Activated gamma-delta T cell (primary cell): Measurements from ENCODE around the gene BUB3.

Experiments
- DNase-seq: peaks from one replicate; lab custom pipeline; 2025; lab: John Stamatoyannopoulos, UW
- total RNA-seq, 2 donors: gene quantifications; one replicate each; lab custom pipeline; 2026; lab: John Stamatoyannopoulos, UW

BUB3 gene
- 193 to 197 reads per million in 2 donors for total RNA-seq

DNA sequence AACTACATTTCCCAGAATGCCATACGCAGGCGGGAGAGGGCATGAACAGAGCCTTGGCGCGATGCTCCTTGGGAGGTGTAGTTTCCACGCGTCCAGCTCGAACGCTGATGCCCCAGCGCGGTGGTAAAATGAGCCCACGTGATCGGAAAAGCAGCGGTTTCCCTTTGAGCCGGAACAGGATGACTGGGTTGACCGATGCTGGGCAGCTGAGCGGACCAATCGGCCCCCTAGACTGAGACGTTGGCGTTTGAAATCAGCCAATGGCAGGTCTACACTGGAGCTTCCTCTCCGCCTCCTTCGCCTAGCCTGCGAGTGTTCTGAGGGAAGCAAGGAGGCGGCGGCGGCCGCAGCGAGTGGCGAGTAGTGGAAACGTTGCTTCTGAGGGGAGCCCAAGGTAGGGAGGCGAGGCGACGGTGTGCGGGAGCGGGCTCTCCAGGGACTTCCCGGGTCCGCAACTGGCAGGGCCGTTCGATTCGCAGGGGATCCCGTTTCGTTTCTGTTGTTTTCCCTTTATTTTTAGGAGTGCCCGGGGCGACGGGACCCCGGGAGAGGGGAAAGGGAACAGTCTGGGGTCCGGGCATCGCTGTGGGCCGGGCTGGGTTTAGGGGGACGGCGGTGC is at the start of gene BUB3:
Gene BUB3, plus strand, starts transcription at position 311 of the 619 bp plus-strand sequence. CDS start 516 bp downstream, outside the sequence.
- peak; percentile 66 for DNase-seq

DNA sequence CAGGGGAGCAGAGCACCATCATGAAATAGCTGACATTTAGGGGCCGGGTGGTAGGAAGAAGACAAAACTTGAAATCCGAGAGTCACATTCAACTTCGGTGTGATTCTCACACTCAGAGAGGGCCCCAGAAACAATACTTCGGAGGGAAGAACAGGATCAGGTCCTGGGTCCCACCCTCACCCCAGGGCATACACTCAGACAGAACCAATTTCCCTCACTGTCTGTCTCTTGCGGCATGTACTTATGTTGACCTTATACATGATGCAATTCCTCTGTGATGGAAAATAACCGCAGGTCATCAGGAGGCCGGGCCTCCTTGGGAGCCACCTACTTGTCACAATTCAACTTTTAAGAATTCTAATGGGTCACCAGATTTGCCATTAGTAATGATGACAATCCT is 44.7 kb upstream of the BUB3 start:
- DNase-seq = no peak

DNA sequence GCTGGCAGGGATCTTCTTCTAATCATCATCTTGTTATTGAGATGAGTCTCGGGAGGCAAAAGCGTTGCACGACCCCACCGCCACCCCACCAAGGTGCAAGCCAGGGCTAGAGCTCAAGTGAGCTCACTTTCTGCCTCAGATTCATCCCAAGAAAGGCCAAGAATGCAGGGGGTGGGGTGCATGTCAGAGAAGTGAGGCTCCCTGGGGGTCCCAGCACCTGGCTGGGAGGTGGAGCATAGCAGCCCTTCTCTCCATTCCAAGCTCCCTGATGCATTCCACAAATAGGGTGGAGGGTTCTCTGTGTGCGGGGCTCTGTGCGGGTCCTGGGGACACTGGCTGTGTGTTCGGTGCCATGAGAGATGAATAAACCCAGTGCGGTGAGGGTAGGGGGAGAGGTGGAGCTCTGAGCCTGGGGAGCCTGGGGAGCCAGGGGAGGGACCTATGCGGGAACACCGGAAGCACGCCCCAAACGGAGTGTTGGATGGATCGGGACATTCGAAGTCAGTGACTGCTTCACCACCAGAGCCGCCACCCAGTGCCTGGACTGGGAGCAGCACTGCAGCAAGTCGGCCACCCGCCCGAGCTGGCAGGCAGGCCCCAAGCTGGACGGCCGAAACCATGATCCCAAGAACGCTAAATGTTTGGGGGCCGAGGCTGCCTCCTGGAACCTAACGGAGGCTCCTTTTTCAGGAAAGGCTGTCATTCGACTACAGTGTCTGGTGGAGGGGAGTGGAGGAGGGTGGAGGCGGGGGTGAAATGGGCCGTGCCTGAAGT is 36.4 kb upstream of the BUB3 start:
- DNase-seq = no peak

DNA sequence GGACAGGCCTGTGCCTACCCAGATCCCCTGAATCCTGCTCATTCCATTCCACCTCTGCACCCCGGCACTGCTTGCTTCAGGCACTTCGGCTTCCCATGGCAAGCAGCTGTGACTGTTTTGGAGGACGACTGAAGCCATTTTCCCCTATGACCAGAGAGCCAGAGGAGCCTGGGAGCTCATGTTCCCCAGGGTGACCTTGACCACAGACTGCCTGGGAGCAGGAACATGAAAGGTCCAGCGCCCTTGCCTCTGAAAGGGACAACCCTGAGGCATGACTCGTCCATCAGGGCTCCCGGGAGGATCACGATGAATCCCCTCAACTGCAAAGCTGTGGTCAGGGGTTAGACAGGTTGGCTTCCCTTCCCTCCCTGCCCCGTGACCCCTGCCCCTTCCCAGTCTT is 35.1 kb upstream of the BUB3 start:
- no peak for DNase-seq

- DNase-seq = no peak
Measured at GRCh38 chr10:123126246-123126645, 28.0 kb upstream of the BUB3 start.

- no peak for DNase-seq
Measured at GRCh38 chr10:123129618-123130271, 24.5 kb upstream of the BUB3 start.

DNA sequence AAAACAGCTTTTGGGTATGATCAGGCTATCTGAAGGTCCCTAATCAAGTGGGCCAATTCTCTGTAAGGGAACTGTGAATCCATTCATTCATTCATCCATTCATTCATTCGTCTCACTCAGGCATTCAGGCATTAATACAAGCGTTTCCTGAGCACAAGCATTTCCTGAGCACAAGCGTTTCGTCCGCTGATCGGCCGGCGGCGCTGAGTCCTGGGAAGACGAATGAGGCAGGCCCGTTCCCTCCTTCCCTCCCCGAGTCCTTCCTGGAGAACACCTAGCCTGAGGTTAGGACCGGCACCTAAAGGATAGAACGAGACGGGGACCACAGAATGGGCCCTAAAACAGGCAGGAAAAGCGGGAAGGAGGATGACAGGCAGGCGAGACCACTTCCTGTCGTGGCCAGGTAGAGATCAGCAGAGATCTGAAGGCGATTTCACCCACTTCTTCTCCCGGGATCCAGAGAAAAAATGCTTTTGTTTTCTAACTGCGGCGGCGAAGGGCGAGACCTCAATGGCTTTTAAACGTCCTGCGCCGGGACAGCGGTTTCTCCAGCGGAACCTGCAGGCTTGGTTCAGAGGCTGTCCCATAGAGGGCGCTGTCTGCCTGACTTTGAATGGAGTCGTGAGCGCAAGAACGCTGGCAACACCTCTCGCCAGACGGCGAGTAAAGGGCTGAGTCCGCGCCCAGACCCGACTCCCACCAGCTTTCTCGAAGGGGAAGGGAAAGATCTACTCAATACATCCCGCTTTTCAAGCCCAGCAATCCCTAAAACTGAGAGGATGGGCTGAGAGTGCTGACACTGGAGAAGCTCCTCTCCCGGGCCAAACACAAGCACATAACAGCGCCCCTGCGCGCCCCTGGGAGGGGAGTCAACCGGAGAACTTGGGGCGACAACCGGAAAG is 21.4 kb upstream of the BUB3 start:
- no peak for DNase-seq

GRCh38 chr10:123133541-123134342 is 20.5 kb upstream of the BUB3 start:
- DNase-seq = no peak

DNA sequence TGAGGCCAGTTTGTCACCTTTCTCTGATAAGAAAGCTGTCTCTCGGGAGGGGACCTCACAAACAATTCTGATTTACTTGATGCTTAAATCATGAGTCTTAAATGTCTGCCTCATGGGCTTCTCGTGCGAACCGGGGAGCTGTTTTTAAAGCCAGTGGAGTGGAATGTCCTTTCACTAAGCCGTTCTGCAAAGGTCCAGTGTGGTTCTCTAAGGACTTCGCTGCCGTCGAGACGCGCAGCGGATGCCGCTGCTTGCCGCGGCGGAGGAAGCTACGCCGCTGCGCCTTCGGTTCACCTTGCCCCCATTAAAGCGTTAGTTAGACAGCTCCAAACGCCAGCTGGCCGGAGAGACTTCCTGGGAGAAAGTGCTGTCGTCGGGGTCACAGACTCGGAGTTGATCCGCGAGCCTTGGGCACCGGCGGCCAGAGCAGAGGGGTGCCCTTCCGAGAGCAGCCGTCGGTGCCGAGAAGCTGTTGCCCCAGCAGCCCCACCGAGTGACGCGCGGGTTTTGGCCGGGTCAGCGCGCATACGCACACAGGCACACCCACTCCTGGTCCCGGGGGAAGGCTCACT is 19.8 kb upstream of the BUB3 start:
- DNase-seq = no peak

DNA sequence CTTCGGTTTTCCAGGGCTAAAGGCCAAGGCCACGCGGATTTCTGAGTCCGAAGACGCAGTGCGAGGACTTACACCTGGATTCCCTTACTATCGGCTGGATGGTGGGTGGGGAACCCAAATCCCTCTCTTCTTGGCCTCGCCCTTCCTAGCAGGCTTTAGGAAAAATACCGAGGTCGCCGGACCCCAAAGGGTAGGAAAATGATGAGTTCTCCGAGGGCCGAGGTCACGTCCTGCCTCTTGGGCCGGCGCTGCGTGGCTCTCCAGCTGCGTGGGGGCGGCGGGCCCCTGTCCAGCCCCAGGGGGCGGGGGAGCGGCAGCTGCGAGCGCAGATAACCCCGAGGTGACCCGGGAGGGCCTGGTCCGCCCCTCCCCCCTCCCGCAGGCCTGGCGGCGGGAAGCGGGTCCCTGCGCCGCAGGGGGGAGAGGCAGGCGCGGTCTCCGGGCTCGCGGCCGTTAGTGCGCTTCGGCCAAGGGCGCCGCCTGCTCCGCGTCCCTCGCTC is 19.2 kb upstream of the BUB3 start:
- no peak for DNase-seq

DNA sequence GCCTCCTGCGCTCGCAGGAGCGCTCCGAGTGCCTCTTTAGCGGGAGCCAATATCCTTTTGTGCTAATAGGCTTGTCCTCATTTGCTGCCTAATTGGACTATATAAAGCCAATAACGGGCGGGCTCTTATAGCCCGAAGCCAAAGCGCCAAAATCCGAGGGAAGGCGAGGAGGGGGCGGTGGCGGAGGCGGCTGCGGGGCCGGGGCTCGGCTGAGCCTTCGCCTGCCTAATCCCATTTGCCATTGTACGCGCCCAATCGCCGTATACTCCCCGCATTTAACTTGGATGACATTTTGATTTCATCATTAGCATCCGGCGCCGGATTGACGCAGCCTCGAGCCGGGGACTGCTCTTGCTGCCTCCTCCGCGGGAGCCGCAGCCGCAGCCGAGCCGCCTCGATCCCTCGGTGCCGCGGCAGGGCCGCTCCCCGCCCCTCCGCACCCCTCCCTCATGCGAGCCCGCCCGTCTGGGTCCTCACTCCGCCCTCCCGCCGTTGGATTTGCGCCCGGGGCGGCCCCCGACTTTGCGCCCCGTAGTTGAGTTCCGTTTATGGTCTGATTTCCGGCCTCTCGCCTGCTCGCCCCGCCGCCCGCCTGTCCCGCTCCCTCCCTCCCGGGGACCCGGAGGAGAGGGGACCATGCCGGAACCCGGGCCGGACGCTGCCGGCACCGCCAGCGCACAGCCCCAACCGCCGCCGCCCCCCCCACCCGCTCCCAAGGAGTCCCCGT is 18.6 kb upstream of the BUB3 start, which contains the start of gene HMX3:
Gene HMX3, plus strand, starts transcription at position 556 of the 727 bp plus-strand sequence. Its CDS starts 81 bp downstream, at position 637.
- DNase-seq = no peak

DNA sequence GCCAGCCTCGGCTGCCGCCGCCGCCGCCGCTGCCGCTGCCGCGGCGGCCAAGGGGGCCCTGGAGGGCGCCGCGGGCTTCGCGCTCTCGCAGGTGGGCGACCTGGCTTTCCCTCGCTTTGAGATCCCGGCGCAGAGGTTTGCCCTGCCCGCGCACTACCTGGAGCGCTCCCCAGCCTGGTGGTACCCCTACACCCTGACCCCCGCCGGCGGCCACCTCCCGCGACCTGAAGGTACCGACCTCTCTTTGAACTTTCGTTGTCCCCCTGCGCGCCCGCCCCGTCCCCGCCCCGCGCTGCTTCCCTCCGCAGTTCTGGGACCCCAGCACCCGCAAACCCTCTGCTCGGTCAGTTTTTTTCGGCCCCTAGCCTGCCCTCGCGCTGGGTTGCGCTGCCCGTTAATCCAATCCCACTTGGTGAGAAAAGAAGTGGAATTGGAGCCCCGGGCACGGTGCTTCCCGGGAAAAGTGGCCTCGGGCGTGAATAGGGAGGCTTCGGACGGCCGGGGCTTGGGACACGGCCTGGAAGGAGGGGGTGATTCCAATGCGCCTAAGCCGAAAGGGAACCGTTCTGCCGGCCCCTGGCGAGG is 17.9 kb upstream of the BUB3 start:
- no peak for DNase-seq

DNA sequence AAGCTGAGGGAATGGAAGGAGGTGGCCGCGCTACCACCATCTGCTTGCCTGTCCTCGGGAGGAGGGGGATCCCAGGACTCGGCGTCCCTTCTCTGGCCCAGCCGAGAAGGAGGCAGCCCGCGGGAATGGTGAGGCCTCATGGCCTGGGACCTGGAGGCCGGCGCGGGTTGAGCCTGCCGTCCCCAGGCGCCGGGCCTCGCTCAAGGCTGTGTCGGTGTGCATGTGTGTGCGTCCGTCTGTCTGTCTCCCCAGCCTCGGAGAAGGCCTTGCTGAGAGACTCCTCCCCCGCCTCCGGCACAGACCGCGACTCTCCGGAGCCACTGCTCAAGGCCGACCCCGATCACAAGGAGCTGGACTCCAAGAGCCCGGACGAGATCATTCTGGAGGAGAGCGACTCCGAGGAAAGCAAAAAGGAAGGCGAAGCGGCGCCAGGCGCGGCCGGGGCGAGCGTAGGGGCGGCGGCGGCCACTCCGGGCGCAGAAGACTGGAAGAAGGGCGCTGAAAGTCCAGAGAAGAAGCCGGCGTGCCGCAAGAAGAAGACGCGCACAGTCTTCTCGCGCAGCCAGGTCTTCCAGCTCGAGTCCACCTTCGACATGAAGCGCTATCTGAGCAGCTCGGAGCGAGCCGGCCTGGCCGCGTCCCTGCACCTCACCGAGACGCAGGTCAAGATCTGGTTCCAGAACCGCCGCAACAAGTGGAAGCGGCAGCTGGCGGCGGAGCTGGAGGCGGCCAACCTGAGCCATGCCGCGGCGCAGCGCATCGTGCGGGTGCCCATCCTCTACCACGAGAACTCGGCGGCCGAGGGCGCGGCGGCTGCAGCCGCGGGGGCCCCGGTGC is 17.2 kb upstream of the BUB3 start:
- DNase-seq = no peak

GRCh38 chr10:123139165-123139520 is 15.1 kb upstream of the BUB3 start:
- no peak for DNase-seq

- DNase-seq = no peak
Measured at GRCh38 chr10:123139521-123140163, 14.6 kb upstream of the BUB3 start.

- no peak for DNase-seq
Measured at GRCh38 chr10:123140164-123140982, 13.8 kb upstream of the BUB3 start.

- DNase-seq = no peak
Measured at GRCh38 chr10:123140983-123141390, 13.2 kb upstream of the BUB3 start.
